HG02571 (cell line): Measurements from ENCODE around the gene NEK6.

Experiments used
- ATAC-seq: cut with Tn5 transposase; IDR thresholded peaks from one replicate; pipeline ENCODE4 v1.9.1; 2021; ENCODE audit warnings: mild to moderate bottlenecking, moderate library complexity; ENCODE audit not compliant: unreplicated experiment

NEK6 gene

GRCh38 chr9:124340219-124341069 is 82.7 kb downstream of the NEK6 start:
- ATAC-seq, result no peak

GRCh38 chr9:124341455-124342170 is 83.9 kb downstream of the NEK6 start:
- ATAC-seq, result no peak

- ATAC-seq, result no peak
These were observed 84.6 kb downstream of the NEK6 start for GRCh38 chr9:124342402-124342775.

- no peak for ATAC-seq
These were observed 85.2 kb downstream of the NEK6 start for GRCh38 chr9:124342776-124343485.

GRCh38 chr9:124343533-124344290 is 86.0 kb downstream of the NEK6 start:
- ATAC-seq, result no peak

GRCh38 chr9:124344291-124345050 is 86.7 kb downstream of the NEK6 start:
- ATAC-seq, result no peak

- ATAC-seq, result no peak
These were observed 87.3 kb downstream of the NEK6 start for GRCh38 chr9:124345063-124345462.

GRCh38 chr9:124345751-124346281 is 88.1 kb downstream of the NEK6 start:
- no peak for ATAC-seq

GRCh38 chr9:124346347-124347163 is 88.8 kb downstream of the NEK6 start:
- no peak for ATAC-seq

GRCh38 chr9:124347206-124347967 is 89.6 kb downstream of the NEK6 start:
- no peak for ATAC-seq

- no peak for ATAC-seq
These were observed 90.2 kb downstream of the NEK6 start for GRCh38 chr9:124347968-124348358.

GRCh38 chr9:124348363-124348762 is 90.6 kb downstream of the NEK6 start:
- ATAC-seq, result no peak

- no peak for ATAC-seq
These were observed 91.1 kb downstream of the NEK6 start for GRCh38 chr9:124348831-124349230.

- ATAC-seq, result no peak
These were observed 91.5 kb downstream of the NEK6 start for GRCh38 chr9:124349267-124349666.

GRCh38 chr9:124349675-124350493 is 92.1 kb downstream of the NEK6 start:
- ATAC-seq, result no peak

GRCh38 chr9:124350494-124351263 is 92.9 kb downstream of the NEK6 start:
- ATAC-seq, result no peak
